Parathyroid adenoma (tissue), 2 donors: Measurements from ENCODE around the gene SLC24A4.
A peak's percentile ranks its signal among the peaks of the same experiment; 100 is the strongest.

Source experiments
- H2AFZ ChIP-seq: fragments of 300-600 bp; sonication (generic); one replicate; pipeline ENCODE4 v1.7.0; 2017; ENCODE audit warnings: antibody characterized with exemption, mild to moderate bottlenecking
- H3K27ac ChIP-seq: fragments of 300-600 bp; sonication (generic); one replicate; pipeline ENCODE4 v1.7.0; 2017
- H3K27me3 ChIP-seq: fragments of 300-600 bp; sonication (generic); one replicate; pipeline ENCODE4 v1.7.0; 2017; ENCODE audit warnings: low read length; ENCODE audit not compliant: control insufficient read depth, insufficient read depth
- H3K36me3 ChIP-seq: fragments of 300-600 bp; sonication (generic); one replicate; pipeline ENCODE4 v1.7.0; 2017; ENCODE audit warnings: low read length; ENCODE audit not compliant: control insufficient read depth, insufficient read depth
- H3K4me1 ChIP-seq: fragments of 300-600 bp; sonication (generic); one replicate; pipeline ENCODE4 v1.7.0; 2017; ENCODE audit warnings: control low read depth
- H3K4me2 ChIP-seq: fragments of 300-600 bp; sonication (generic); one replicate; pipeline ENCODE4 v1.7.0; 2017; ENCODE audit warnings: low read length
- H3K4me3 ChIP-seq: fragments of 300-600 bp; sonication (generic); one replicate; pipeline ENCODE4 v1.7.0; 2017; ENCODE audit warnings: low read depth, low read length
- H3K79me2 ChIP-seq: fragments of 300-600 bp; sonication (generic); one replicate; pipeline ENCODE4 v1.7.0; 2017; ENCODE audit warnings: control low read depth
- H3K9ac ChIP-seq: fragments of 300-600 bp; sonication (generic); one replicate; pipeline ENCODE4 v1.7.0; 2017; ENCODE audit warnings: mild to moderate bottlenecking
- H3K9me3 ChIP-seq: fragments of 300-600 bp; sonication (generic); one replicate; pipeline ENCODE4 v1.7.0; 2017; ENCODE audit warnings: low read length; ENCODE audit not compliant: control insufficient read depth
- TF ChIP-seq, protein P1 (sequence below): fragments of 300-600 bp; sonication (generic); IDR thresholded peaks from one replicate; pipeline ENCODE4 v1.7.0; 2017; ENCODE audit warnings: antibody characterized with exemption, mild to moderate bottlenecking
- donor health status: primary hyperparathyroidism.

Gene SLC24A4

DNA sequence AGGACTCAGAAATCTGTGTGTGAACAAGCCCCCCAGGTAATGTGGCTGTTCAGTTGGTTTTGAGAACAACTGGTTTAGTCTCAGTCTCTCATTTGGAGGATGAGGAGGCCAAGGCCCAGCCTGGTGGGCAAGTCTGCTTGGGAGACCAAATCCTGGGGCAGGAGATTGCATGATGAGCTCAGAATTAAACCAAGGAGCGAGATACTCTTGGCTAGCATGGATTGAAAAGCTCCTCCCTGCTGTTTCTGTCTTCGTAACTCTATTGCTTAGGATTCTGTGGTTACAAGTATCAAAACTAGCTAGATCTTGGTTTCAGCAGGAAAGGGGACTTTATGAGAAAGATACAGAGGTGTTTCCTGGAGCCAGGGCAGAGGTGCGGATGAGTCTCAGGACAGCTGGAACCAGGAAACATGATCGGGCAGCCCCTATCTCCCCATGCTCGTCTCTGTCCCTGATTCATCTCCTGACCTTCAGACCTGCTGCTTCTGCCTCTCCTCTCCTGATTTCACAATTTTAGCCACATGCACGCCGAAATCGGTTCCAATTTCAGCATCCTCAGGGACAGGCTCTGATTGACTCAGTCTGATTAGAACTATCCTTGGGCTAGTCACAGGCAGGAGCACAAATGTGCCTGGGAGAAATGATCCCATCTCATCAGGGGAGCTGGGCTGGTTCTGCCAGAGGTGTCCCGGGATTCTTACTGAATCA, 150.4 kb downstream of the SLC24A4 start:
- Histone ChIP-seq H3K4me2 (no peak overlapping the region), H3K27me3 (no peaks in the 10 kb centered on the region), H3K9ac (no peak overlapping the region), H3K36me3 (no peaks in the 10 kb centered on the region), H3K27ac (peak overlapping the region; percentile 79), H3K4me1 (peaks cover 22% of the 10 kb centered on the region), H2AFZ (peak overlapping the region; percentile 51), H3K79me2 (no peaks in the 10 kb centered on the region), H3K9me3 (no peaks in the 10 kb centered on the region), H3K4me3 (no peak overlapping the region)
- TF ChIP-seq, protein P1, sequence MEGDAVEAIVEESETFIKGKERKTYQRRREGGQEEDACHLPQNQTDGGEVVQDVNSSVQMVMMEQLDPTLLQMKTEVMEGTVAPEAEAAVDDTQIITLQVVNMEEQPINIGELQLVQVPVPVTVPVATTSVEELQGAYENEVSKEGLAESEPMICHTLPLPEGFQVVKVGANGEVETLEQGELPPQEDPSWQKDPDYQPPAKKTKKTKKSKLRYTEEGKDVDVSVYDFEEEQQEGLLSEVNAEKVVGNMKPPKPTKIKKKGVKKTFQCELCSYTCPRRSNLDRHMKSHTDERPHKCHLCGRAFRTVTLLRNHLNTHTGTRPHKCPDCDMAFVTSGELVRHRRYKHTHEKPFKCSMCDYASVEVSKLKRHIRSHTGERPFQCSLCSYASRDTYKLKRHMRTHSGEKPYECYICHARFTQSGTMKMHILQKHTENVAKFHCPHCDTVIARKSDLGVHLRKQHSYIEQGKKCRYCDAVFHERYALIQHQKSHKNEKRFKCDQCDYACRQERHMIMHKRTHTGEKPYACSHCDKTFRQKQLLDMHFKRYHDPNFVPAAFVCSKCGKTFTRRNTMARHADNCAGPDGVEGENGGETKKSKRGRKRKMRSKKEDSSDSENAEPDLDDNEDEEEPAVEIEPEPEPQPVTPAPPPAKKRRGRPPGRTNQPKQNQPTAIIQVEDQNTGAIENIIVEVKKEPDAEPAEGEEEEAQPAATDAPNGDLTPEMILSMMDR: no peak

GRCh38 chr14:92473969-92474535, 151.1 kb downstream of the SLC24A4 start:
- TF ChIP-seq, protein P1: no peak
- no peak overlapping the region for H3K4me2 ChIP-seq
- H3K4me1 ChIP-seq: peaks cover 22% of the 10 kb centered on the region

GRCh38 chr14:92475037-92475436, 152.1 kb downstream of the SLC24A4 start:
- TF ChIP-seq, protein P1: no peak
- Histone ChIP-seq H3K4me1 (peaks cover 22% of the 10 kb centered on the region), H3K9me3 (no peaks in the 10 kb centered on the region), H3K79me2 (no peaks in the 10 kb centered on the region), H3K4me3 (no peak overlapping the region), H3K27ac (peak overlapping the region; percentile 24), H3K27me3 (no peaks in the 10 kb centered on the region), H3K4me2 (no peak overlapping the region), H2AFZ (peak overlapping the region; percentile 45), H3K36me3 (no peaks in the 10 kb centered on the region), H3K9ac (no peak overlapping the region)

More at GRCh38 chr14:92473969-92474535, 151.1 kb downstream of the SLC24A4 start:
- no peaks in the 10 kb centered on the region for H3K27me3 ChIP-seq
- no peaks in the 10 kb centered on the region for H3K9me3 ChIP-seq
- H3K27ac ChIP-seq: peak overlapping the region; percentile 79
- H3K4me3 ChIP-seq: no peak overlapping the region
- H3K79me2 ChIP-seq: no peaks in the 10 kb centered on the region
- no peaks in the 10 kb centered on the region for H3K36me3 ChIP-seq
- peak overlapping the region; percentile 51 for H2AFZ ChIP-seq
- H3K9ac ChIP-seq: no peak overlapping the region

GRCh38 chr14:92475451-92476187, 152.7 kb downstream of the SLC24A4 start:
- H3K4me1 ChIP-seq: peaks cover 22% of the 10 kb centered on the region
- no peaks in the 10 kb centered on the region for H3K9me3 ChIP-seq
- H3K4me3 ChIP-seq: no peak overlapping the region
- H3K36me3 ChIP-seq: no peaks in the 10 kb centered on the region
- H3K27me3 ChIP-seq: no peaks in the 10 kb centered on the region
- no peak overlapping the region for H3K4me2 ChIP-seq
- no peaks in the 10 kb centered on the region for H3K79me2 ChIP-seq
- H3K27ac ChIP-seq: peak overlapping the region; percentile 24
- TF ChIP-seq, protein P1: no peak
- no peak overlapping the region for H3K9ac ChIP-seq
- peak overlapping the region; percentile 45 for H2AFZ ChIP-seq
